ENCODE measurements around the gene POU2F3.

GRCh38 chr11:120243221-120243620, 3.3 kb downstream of the POU2F3 start:
- TF ChIP-seq POLR2A (IDR thresholded peaks at IDR 0.05) (no peak), CTCF (IDR thresholded peaks at IDR 0.05) (no peak)

Data from body of pancreas (tissue), 4 donors.